WERI-Rb-1 (cell line): ENCODE results near the gene HSPA6.
"Not testable (repeated sequence)": the region's sequence is repeated elsewhere in the genome, so short reads cannot be mapped to it uniquely, and the experiment has no call there.

Source experiments
- DNase-seq: peaks from one replicate; pipeline ENCODE4 v3.0.0-alpha.2; 2020
- H3K27ac ChIP-seq: fragments of 250-450 bp; sonication (Bioruptor Pico); 2 replicates; pipeline ENCODE4 v1.5.1; 2020; ENCODE audit warnings: mild to moderate bottlenecking, moderate library complexity
- H3K27me3 ChIP-seq: fragments of 250-450 bp; sonication (Bioruptor Pico); 2 replicates; pipeline ENCODE4 v1.5.1; 2021; ENCODE audit warnings: mild to moderate bottlenecking, low read depth, moderate library complexity; ENCODE audit not compliant: insufficient read depth, severe bottlenecking
- H3K36me3 ChIP-seq: fragments of 250-450 bp; sonication (Bioruptor Pico); 2 replicates; pipeline ENCODE4 v1.5.1; 2020; ENCODE audit warnings: mild to moderate bottlenecking, moderate library complexity
- H3K4me3 ChIP-seq: 2 replicates; pipeline ENCODE4 v1.5.1; 2011; ENCODE audit warnings: low read depth, mild to moderate bottlenecking, control low read depth, low read length
- H3K9me3 ChIP-seq: fragments of 250-450 bp; sonication (Bioruptor Pico); 2 replicates; pipeline ENCODE4 v1.5.1; 2021; ENCODE audit warnings: mild to moderate bottlenecking, moderate library complexity; ENCODE audit not compliant: severe bottlenecking
- CTCF ChIP-seq: IDR thresholded peaks from 2 replicates; pipeline ENCODE4 v1.5.1; 2011; ENCODE audit warnings: low read depth, mild to moderate bottlenecking, control low read depth, inconsistent platforms, low read length

Gene HSPA6

GRCh38 chr1:161540570-161540960, 16.2 kb downstream of the HSPA6 start:
- H3K27ac ChIP-seq, DNase-seq, H3K36me3 ChIP-seq, H3K4me3 ChIP-seq: not testable (repeated sequence)
- Histone ChIP-seq H3K27me3 (peaks cover 56% of the 10 kb centered on the region), H3K9me3 (peaks cover 19% of the 10 kb centered on the region)

GRCh38 chr1:161542091-161542559, 17.8 kb downstream of the HSPA6 start:
- H3K27me3 ChIP-seq, result peaks cover 56% of the 10 kb centered on the region
- DNase-seq, H3K4me3 ChIP-seq, H3K36me3 ChIP-seq, H3K27ac ChIP-seq: not testable (repeated sequence)
- peaks cover 18% of the 10 kb centered on the region for H3K9me3 ChIP-seq

GRCh38 chr1:161543125-161543524, 18.8 kb downstream of the HSPA6 start:
- not testable (repeated sequence) for H3K36me3 ChIP-seq, H3K4me3 ChIP-seq, DNase-seq, H3K27ac ChIP-seq
- H3K27me3 ChIP-seq, result peaks cover 61% of the 10 kb centered on the region
- H3K9me3 ChIP-seq, result peaks cover 14% of the 10 kb centered on the region

GRCh38 chr1:161545005-161545731, 20.8 kb downstream of the HSPA6 start:
- not testable (repeated sequence) for H3K36me3 ChIP-seq, H3K9me3 ChIP-seq, H3K4me3 ChIP-seq, H3K27ac ChIP-seq, DNase-seq
- H3K27me3 ChIP-seq, result peaks cover 49% of the 10 kb centered on the region

GRCh38 chr1:161547995-161548741, 23.8 kb downstream of the HSPA6 start:
- not testable (repeated sequence) for H3K27ac ChIP-seq, H3K36me3 ChIP-seq, H3K4me3 ChIP-seq, H3K9me3 ChIP-seq, DNase-seq
- H3K27me3 ChIP-seq, result peaks cover 39% of the 10 kb centered on the region

GRCh38 chr1:161548749-161549406, 24.5 kb downstream of the HSPA6 start:
- DNase-seq, H3K36me3 ChIP-seq, H3K27ac ChIP-seq, H3K9me3 ChIP-seq, H3K4me3 ChIP-seq: not testable (repeated sequence)
- H3K27me3 ChIP-seq, result peaks cover 38% of the 10 kb centered on the region

GRCh38 chr1:161549652-161550051, 25.3 kb downstream of the HSPA6 start, which contains the start of gene FCGR3A:
Gene FCGR3A, minus strand, starts transcription at chr1:161549818. Its CDS starts 82 bp downstream, at chr1:161549736.
- no peak within 1 kb of the TSS for H3K27ac ChIP-seq
- peaks cover 41% of the 10 kb centered on the region for H3K27me3 ChIP-seq
- H3K9me3 ChIP-seq, result peaks cover 3% of the 10 kb centered on the region
- no peaks in the 10 kb centered on the region for H3K36me3 ChIP-seq
- no peak for DNase-seq
- no peak within 1 kb of the TSS for H3K4me3 ChIP-seq
- no peak for TF ChIP-seq CTCF

GRCh38 chr1:161550942-161551341, 26.6 kb downstream of the HSPA6 start:
- not testable (repeated sequence) for H3K36me3 ChIP-seq, DNase-seq, H3K4me3 ChIP-seq, H3K27ac ChIP-seq, H3K9me3 ChIP-seq
- peaks cover 41% of the 10 kb centered on the region for H3K27me3 ChIP-seq

GRCh38 chr1:161553631-161554030, 29.3 kb downstream of the HSPA6 start:
- DNase-seq, H3K27ac ChIP-seq, H3K9me3 ChIP-seq, H3K36me3 ChIP-seq, H3K4me3 ChIP-seq: not testable (repeated sequence)
- H3K27me3 ChIP-seq, result peaks cover 33% of the 10 kb centered on the region

- peaks cover 33% of the 10 kb centered on the region for H3K27me3 ChIP-seq
- H3K36me3 ChIP-seq, H3K4me3 ChIP-seq, H3K9me3 ChIP-seq, H3K27ac ChIP-seq, DNase-seq: not testable (repeated sequence)
Measured at GRCh38 chr1:161554340-161554739, 30.0 kb downstream of the HSPA6 start.

GRCh38 chr1:161554815-161555417, 30.6 kb downstream of the HSPA6 start:
- H3K36me3 ChIP-seq, H3K27ac ChIP-seq, DNase-seq, H3K9me3 ChIP-seq, H3K4me3 ChIP-seq: not testable (repeated sequence)
- peaks cover 30% of the 10 kb centered on the region for H3K27me3 ChIP-seq

- H3K4me3 ChIP-seq, H3K36me3 ChIP-seq, H3K9me3 ChIP-seq, DNase-seq, H3K27ac ChIP-seq: not testable (repeated sequence)
- peaks cover 25% of the 10 kb centered on the region for H3K27me3 ChIP-seq
Measured at GRCh38 chr1:161556143-161556542, 31.8 kb downstream of the HSPA6 start.

- peaks cover 27% of the 10 kb centered on the region for H3K27me3 ChIP-seq
- not testable (repeated sequence) for H3K27ac ChIP-seq, DNase-seq
Measured at GRCh38 chr1:161556990-161557389, 32.6 kb downstream of the HSPA6 start.

More at GRCh38 chr1:161556990-161557389, 32.6 kb downstream of the HSPA6 start:
- H3K36me3 ChIP-seq, H3K9me3 ChIP-seq, H3K4me3 ChIP-seq: not testable (repeated sequence)
